ENCODE measurements around the gene ACOX3. TPM values are rescaled to one million over a fixed set of nuclear protein-coding genes. Genes with fewer than 3 reads are reported as not detected.

ACOX3 gene
- total RNA-seq, 4 donors from 2014 or later, result 17.9 to 31.1 (median 22.5) TPM

- no peak overlapping the region for H3K4me3 ChIP-seq
- no peaks in the 10 kb centered on the region for H3K4me1 ChIP-seq
- TF ChIP-seq POLR2A (IDR thresholded peaks at IDR 0.05) (no peak), CTCF (IDR thresholded peaks at IDR 0.05) (no peak)
- no peaks in the 10 kb centered on the region for H3K36me3 ChIP-seq
- no peaks in the 10 kb centered on the region for H3K27me3 ChIP-seq
- no peaks in the 10 kb centered on the region for H3K9me3 ChIP-seq
- no peak for DNase-seq
- H3K27ac ChIP-seq, result peak overlapping the region; percentile 17 to 60
- intact Hi-C loops (cut with DNase I; ENCODE audit: low total_unique reads), result no loop called here
Observed at GRCh38 chr4:8370106-8370787, 70.3 kb downstream of the ACOX3 start.

GRCh38 chr4:8369426-8370105 is 71.0 kb downstream of the ACOX3 start:
- TF ChIP-seq CTCF (IDR thresholded peaks at IDR 0.05) (no peak), POLR2A (IDR thresholded peaks at IDR 0.05) (no peak)
- Histone ChIP-seq H3K4me3 (no peak overlapping the region), H3K36me3 (no peaks in the 10 kb centered on the region), H3K4me1 (no peaks in the 10 kb centered on the region), H3K9me3 (no peaks in the 10 kb centered on the region), H3K27ac (no peak overlapping the region), H3K27me3 (no peaks in the 10 kb centered on the region)
- intact Hi-C loops (cut with DNase I; ENCODE audit: low total_unique reads), result no loop called here
- no peak for DNase-seq

GRCh38 chr4:8368998-8369397 is 71.5 kb downstream of the ACOX3 start:
- H3K27me3 ChIP-seq, result no peaks in the 10 kb centered on the region
- no peak overlapping the region for H3K27ac ChIP-seq
- H3K4me1 ChIP-seq, result no peaks in the 10 kb centered on the region
- no peak overlapping the region for H3K4me3 ChIP-seq
- intact Hi-C loops (cut with DNase I; ENCODE audit: low total_unique reads), result no loop called here
- TF ChIP-seq POLR2A (IDR thresholded peaks at IDR 0.05) (no peak), CTCF (IDR thresholded peaks at IDR 0.05) (no peak)
- H3K36me3 ChIP-seq, result no peaks in the 10 kb centered on the region
- DNase-seq, result no peak
- H3K9me3 ChIP-seq, result no peaks in the 10 kb centered on the region

- Histone ChIP-seq H3K4me1 (no peaks in the 10 kb centered on the region), H3K9me3 (no peaks in the 10 kb centered on the region), H3K27me3 (no peaks in the 10 kb centered on the region), H3K4me3 (no peak overlapping the region), H3K27ac (no peak overlapping the region), H3K36me3 (no peaks in the 10 kb centered on the region)
- intact Hi-C loops (cut with DNase I; ENCODE audit: low total_unique reads), result no loop called here
- TF ChIP-seq POLR2A (IDR thresholded peaks at IDR 0.05) (no peak), CTCF (IDR thresholded peaks at IDR 0.05) (no peak)
- DNase-seq, result no peak
Observed at GRCh38 chr4:8368061-8368481, 72.5 kb downstream of the ACOX3 start.

GRCh38 chr4:8366601-8367000 is 73.9 kb downstream of the ACOX3 start:
- intact Hi-C loops (cut with DNase I; ENCODE audit: low total_unique reads), result no loop called here
- H3K36me3 ChIP-seq, result no peaks in the 10 kb centered on the region
- no peak overlapping the region for H3K4me3 ChIP-seq
- no peaks in the 10 kb centered on the region for H3K9me3 ChIP-seq
- no peak for TF ChIP-seq CTCF (IDR thresholded peaks at IDR 0.05)
- TF ChIP-seq POLR2A (IDR thresholded peaks at IDR 0.05), result no peak
- H3K27me3 ChIP-seq, result no peaks in the 10 kb centered on the region
- H3K27ac ChIP-seq, result no peak overlapping the region
- H3K4me1 ChIP-seq, result no peaks in the 10 kb centered on the region
- no peak for DNase-seq
